HG03060 (cell line): ENCODE data around the gene CAPN14.

Source experiments
- ATAC-seq: cut with Tn5 transposase; IDR thresholded peaks from one replicate; pipeline ENCODE4 v1.9.1; 2021; ENCODE audit warnings: low read depth, moderate number of reproducible peaks; ENCODE audit not compliant: unreplicated experiment

CAPN14 gene

DNA sequence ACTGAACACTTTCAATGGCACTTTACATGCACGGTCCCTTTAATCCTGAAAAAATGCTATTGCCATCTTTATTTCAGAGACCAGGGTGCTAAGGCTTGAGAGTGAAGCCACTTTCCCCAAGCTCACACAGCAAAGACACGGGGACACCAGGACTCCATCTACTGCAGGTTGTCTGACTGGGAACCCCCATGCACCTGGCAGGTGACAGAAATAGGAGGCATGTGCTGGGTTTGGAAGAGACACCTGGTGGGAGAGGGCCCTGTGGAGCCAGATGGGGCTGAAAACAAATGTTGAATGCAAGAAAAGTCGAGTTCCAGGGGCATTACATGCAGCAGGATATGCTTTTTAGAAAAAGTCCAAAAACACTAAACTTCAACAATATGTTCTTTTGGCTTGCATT is 11.4 kb upstream of the CAPN14 start:
- no peak for ATAC-seq

DNA sequence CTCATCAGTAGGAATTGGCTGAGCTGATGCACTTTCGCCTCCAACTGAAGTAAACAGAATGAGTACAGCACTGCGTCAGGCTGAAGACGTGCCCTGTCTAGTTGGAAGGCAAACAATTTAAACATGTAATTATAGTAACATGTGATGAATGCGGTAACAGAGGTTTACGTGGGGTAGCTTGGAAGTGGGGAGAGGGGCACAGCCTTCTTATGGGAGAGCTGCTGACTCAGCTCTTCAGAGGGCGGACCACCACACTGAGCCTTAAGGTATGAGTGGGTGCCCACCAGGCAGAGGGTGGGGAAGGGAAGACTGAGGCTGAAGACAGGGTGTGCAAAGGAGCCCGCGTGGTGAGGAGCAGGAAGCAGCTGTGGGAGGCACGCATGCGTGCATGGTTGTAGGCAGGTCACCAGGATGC is 10.4 kb upstream of the CAPN14 start:
- no peak for ATAC-seq

DNA sequence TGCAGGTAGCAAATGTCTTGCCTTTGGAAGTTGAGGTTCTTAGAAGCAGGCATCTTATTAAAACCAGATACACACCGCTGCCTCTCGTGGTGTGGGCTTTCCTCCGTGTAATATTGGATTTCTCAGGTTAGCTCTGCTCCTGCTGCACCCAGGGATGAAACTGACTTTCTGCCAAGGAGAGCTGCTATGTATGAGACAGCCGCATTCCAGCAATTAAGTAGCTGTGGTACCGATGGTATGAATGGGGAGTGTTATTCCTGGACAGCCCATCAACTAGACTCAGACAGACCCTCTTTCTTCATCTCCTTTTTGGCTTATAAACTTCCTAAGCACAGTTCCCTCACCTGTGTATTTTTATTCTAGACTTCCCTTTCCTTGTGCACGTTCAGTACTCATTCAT is 9.8 kb upstream of the CAPN14 start:
- ATAC-seq: no peak

DNA sequence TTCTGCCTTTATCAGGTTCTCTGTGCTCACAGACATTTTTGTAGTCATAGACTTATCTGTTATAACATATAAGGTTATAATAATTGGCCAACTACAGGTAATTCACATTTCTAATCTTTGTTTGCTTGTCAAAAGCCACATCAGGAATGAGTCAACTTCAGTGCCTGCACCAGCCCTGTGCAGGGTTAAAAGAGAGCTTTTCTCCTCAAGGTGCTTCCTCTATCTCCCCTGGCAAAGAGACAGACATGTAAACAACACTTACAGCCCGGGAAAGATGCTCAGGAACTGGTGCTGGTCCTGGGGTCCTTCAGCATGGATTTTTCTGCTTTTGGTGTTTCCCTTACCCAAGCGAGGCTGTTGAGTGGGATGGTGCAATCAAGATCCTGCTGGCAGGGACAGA is 9.0 kb upstream of the CAPN14 start:
- no peak for ATAC-seq

DNA sequence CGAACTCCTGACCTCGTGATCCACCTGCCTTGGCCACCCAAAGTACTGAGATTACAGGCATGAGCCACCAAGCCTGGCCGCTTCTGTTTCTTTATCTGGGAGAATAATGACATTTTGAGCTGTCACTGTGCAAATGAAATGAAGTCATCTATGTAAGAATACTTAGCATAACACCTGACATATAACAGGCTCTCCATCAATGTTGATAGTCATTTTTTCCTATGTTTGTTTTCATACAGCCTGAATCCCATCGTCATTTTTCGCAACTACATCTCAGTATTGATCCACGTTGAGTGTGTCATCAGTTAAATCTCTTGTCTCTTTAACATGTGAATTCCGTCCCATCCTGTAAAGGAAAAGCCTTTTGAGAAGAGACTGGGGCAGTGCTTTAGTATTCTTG is 6.4 kb upstream of the CAPN14 start:
- ATAC-seq: no peak

DNA sequence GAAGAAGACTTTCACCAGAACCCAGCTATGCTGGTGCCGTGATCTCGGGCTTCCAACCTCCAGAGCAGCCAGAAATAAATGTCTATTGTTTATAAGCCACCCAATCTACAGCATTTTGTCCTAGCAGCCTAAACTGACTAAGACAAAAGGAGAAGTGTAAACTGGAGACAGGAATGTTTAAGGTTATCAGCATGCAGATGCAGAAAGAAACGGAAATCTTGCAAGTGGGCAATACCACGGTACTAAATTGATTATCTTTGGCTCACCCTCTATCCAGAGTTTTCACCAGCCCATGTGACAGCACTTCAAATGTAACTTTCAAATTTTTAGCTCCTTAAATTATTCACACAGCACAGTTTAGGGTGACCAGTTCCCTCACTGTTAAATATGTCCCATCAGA is 5.7 kb upstream of the CAPN14 start:
- no peak for ATAC-seq

DNA sequence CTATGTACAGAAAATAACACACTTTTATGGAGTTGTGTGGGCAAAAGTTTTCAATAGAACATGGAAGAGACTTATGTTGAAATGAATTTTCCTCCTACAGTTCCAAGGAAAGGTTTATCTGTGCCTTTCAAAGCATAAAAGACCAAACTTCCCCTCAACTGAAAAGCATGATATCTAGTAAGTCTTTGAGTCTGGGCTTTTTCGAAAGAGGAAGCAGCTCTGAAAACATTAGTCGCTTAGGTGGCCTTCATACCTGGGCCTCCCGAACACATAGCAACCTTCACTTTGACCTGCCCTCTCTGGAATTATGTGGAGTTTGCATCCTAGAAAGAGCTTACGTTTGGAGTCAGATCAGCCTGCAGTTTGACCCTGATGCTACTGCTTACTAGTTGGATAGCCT is 4.8 kb upstream of the CAPN14 start:
- no peak for ATAC-seq

DNA sequence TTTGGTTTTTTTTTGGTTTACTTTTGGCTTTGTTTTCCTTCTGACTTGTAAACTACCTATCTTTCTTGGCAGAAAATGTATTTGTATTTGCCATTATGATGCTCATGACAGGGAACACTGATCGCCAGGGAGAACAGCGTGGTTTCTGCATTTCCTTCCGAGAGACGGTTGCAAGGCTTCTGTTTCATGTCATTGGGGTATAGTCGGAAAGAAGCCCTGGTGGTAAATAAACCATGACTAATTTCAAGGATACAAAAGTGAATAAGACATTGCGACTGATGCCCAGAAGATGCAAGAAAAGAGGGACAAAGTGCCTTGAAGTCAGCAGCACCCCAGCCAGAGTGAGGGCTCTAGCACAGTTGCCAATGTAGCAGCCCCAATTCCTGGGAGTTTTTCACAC is 4.2 kb upstream of the CAPN14 start:
- ATAC-seq: no peak

DNA sequence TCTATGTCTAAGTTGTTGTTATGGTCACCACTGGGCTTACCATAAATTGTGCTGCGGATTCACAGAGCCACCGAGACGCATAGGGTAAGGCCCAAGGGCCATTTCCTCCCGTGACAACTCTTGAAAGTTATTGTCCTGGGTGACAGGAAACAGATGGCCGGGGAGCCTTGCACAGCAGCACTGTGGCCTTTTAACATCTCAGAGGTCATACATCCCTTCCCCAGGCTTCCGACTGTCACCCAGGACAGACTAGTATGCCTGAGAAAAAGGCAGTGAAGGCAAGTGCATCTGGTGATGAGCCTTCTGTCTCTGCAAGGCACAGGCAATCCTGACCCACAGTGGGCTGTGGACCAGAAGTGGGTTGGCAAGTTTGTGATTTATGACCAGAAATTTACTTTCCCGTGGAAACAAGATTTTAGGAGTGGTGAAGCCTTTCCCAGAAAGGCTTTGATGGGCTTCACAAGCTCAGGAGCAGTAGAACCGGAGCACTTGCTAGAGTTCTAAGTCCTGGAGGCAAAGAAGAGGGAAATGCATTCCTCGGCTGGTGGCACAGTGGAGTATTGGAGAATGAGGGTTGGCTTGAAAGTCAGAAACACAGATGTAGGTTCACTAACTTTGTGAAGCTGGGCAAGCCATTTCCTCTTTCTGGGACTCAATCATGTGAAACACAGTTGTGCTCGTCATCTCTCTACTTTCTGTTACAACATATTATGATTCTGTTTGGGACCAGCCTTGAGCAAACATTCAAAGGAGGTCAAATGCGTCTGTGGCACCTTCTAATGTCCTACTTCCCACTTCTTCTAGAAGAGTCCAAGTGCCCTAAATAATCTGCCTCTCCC is 2.0 kb upstream of the CAPN14 start:
- ATAC-seq: peak; percentile 54

DNA sequence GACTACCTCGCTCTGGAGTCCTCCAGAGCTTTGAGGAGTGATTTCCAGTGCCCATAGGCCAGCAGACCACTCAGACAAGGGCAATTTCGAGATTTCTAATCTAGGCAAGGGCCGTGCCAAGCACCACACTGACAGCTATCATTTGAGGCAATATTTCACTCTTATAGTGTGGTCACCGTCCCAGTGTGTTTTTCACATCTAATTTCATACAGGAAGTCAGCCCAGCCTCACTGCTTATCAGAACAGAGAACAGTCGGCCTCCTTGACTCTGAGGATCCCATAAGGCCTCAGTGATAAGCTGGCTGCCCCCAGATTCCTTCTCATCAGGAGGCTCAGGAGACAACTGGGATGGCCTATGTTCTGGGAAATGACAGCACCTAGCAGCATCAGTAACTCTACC is 581 bp downstream of the CAPN14 start:
- peak; percentile 36 for ATAC-seq

DNA sequence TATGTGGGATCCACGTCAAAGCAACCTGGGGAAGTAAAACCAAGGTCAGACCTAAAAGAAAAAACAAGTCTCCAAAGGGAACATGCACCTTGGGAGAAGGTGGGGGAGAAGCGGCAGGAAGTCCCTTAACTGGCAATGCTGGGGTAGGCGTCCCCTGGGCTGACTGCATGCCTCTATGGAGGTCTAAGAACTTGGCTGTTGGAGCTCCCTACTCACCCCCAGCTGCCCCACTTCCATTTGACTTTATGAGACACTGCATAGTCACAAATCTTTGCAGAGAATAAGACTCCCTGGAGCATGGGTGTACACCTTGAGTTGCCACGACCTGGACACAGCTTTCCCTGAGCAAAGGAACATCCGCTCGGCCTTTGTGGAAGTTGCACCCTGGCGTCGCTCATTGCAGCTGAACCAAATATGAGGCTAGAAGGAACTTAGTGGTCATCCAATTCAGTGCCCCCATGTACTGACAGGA is 2.8 kb downstream of the CAPN14 start:
- ATAC-seq: no peak

DNA sequence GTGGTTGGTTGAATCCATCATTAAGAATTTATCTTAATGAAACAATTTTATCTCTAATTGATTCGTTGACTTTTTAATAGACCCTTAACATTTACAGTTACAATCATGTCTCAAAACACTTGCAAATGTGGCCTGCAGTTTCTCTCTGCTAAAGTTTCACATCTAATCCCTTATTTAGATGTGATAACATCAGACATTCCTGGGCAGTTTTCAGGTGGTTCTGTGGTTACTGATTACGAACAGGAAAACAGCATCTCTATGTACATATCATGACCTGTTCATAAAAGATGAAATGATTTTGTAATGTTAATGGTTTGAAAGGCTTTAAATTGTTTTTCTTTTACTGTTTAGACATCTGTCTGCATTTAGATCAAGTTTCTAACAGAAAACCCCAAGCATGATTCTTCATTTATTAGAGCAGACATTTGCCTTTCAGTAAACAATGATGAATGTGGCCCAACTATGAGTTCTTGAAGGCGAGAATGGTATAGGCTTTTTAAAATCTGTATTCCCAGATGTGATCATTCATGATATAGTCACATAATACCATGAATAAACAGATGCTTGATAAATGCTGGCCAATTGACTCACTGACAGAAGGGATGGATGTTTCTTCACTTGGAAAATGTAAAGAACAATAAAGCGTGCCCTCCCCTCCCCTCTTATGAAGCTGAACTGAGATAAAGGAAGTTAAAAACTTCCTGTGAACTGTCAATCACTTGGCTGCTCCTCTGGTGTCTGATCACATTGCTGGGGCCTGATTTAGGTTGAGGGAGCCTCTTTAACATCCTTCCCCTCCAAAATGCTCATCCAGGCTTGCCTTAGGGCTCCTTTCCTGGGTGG is 3.5 kb downstream of the CAPN14 start:
- ATAC-seq: no peak

DNA sequence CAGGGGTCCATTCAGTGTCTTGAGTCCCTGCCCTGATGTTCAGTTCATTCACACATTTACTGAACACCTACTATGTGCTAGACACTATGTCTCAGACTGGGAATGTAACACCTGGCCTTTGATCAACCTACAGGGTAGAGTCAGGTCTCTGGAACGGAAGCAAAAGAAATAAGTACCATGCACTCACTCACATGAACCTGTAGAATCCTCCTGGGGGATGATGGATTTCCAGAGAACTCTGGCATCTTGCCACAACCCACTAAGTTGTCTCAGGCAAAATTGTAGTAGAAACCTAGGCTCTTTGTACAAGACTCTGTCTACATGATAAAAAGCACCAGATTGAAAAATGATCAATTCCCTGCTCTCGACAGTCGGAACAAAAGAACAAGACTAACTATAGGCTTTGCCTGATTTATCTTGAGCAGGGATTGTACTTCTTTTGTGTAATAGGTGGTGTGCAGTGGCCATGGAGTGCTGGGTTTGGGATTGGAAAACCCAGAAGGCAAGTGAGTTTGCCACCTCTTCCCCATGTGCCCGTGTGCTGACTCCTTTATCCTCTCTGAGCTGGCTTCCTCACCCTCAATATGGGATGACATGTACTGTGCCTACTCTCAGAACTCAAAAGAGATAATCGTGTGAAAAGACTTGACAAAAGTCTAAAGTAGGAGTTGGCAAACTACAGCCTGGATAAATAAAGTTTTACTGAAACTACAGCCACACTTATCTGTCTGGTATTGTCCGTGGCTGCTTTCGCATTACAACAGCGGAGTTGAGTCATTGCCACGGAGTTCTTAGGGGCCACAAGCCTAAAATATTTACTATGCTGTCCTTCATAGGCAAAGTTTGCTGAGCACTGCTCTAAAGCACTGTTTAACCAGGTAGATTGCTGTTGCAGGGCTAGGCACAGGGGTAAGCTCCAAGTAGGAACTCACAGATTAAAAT is 4.4 kb downstream of the CAPN14 start:
- ATAC-seq: no peak

DNA sequence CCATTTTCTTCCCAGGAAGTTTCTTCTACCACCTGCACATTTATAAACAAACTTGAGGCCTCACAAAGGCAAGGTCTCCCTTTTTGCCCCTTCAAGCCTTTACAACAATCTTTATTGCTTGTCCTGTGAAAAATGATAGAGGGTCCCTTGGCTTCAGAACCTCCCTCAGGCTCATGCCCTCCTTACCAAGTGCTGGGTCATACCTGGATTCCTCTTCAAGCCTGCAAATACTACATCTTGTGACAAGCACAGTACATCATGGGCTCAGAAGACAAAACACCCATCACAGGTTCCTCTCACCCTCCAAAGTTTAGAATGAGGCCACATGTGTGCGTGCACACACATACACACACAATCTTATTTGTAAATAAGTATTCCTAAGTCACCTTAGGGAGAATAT is 9.1 kb downstream of the CAPN14 start:
- no peak for ATAC-seq

DNA sequence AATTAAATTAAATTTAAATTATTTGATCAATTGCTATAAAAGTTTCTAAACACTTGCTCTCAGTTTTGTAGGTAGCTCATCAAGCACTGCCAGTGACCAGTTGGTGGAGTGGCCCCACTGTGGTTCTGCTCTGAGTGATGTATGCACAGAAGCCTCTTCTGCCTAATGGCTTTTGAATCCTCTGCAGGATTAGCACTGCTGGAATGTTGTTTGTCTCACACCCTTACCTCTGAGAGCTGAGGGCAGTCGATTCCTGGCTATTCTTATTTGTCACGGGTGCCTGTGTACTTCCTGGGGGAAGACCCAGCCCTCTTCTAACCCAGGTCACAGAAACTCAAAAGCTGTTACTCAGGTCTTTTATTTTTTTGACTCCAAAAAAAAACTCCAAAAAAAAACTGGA is 9.5 kb downstream of the CAPN14 start:
- no peak for ATAC-seq

DNA sequence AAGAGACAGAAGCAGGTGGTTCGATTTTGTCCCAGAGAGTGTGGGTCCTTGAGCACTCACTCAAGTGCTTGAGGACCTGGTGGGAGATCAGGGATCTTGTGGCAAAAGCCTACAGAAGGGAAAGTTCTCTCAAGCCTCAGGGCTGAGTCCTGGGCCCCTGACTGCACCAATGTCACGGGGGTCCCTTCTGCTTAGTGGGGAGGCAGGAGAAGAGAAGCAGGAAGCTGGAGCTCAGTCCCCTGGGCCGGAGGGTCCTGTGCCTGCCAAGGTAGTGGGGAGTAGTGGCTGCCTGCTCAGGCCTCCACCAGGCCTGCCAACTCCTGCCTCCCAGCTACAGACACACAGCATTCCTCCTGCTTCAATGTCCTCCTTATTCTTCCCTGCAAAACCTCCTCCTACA is 11.7 kb downstream of the CAPN14 start:
- no peak for ATAC-seq

DNA sequence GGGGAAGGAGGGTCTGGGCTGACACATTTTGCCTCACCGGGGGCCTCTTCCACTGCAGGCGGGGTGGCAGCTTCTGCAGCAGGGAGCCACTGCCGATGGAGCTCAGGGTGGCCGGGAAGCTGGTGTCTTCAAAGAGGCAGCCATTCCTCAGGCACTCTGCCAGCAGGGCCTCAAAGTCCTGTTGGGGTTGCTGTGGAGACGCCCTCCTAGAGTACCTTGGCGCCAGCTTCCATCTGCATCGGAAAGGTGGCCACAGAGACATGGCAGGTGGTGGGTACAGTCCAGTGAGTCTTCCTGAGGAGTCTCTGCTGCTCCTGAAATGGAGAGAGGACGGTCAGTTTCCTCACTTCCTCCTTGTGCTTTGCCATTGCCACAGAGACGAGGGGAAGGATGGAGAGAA is 12.1 kb downstream of the CAPN14 start:
- ATAC-seq: no peak

DNA sequence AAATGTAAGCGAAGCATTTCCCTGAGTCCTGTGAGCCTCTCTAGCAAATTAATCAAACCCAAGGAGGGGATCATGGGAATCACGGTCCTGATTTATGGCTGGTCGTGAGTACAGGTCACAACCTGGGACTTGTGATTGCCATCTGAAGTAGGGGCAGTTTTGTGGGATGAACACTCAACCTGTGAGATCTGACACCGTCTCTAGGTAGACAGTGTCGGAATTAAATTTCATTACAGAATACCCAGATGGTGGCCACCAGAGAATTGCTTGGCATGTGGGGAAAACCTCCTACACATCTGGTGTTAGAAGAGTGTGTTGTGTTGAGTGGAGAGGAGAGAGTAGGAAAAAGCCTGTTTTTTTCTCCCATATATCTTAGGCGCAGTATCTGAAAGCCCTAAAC is 12.5 kb downstream of the CAPN14 start:
- no peak for ATAC-seq

DNA sequence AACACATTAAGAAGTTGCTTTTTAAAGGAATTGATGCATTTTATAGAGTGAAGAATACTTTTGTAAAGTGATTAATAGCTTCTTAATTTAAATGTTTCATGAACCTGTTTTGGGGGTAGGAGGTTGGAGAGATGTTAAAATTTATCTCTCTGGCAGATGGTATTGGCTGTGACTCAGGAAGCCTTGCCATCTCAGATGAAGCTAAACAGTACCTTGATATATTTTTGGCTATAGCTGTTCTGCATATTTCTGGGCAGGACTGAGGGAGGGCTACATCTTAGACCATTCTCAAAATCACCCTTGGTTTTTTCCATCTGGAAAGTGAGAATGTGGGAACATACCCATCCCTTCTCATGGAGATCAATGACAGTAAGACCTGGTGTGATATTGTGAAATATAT is 13.4 kb downstream of the CAPN14 start:
- no peak for ATAC-seq

DNA sequence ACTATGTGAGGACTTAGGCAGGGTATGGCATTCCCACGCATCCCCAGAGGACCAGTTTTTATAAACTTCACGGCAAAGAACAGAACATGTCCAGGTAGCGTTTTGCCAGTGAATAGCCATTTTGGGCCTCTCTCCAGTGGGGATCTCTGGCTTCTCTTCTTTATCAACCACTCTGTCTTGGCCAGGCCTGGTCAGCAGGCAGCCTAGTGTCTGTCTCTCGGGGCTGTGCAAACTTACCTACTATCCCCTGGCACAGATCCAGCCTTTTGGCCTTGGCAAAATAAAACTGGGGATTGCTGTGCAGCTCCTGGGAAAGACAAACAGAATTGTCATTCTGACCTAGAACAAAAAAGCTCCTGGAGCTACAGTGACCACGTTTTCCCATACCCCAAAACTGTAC is 14.5 kb downstream of the CAPN14 start:
- ATAC-seq: no peak

DNA sequence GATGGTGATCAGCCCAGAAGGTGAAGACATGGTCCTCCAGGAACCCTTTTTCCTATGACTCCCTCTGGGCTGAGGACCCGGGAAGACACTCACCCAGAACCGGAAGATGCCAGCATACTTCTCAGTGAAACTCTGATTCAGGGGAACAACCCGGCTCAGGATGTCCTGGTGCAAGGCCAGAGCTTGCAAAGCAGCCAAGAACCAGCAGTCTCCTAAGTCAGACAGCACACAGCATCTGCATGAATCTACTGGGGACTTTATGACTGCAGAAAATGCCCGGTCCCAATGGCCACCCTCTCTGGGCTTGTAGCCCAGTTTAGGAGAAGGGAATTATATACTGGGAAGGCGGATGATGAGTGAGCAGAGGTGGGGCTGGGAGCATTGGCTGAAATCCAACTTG is 15.3 kb downstream of the CAPN14 start:
- no peak for ATAC-seq
